ENCODE data around the gene SNHG17. TPM values are rescaled to one million over a fixed set of nuclear protein-coding genes. Genes with fewer than 3 reads are reported as not detected.
"Not testable (repeated sequence)": the region's sequence is repeated elsewhere in the genome, so short reads cannot be mapped to it uniquely, and the experiment has no call there.

The SNHG17 gene
- total RNA-seq, 1 donor from 2014 or later: 63.9 TPM

- no peak for DNase-seq (ENCODE audit: low spot score)
Observed at GRCh38 chr20:38447931-38448675, 13.0 kb upstream of the SNHG17 start.

- DNase-seq (ENCODE audit: low spot score): no peak
Observed at GRCh38 chr20:38447251-38447661, 12.1 kb upstream of the SNHG17 start.

- DNase-seq (ENCODE audit: low spot score): peak; percentile 97
Observed at GRCh38 chr20:38446441-38447209, 11.5 kb upstream of the SNHG17 start.

DNA sequence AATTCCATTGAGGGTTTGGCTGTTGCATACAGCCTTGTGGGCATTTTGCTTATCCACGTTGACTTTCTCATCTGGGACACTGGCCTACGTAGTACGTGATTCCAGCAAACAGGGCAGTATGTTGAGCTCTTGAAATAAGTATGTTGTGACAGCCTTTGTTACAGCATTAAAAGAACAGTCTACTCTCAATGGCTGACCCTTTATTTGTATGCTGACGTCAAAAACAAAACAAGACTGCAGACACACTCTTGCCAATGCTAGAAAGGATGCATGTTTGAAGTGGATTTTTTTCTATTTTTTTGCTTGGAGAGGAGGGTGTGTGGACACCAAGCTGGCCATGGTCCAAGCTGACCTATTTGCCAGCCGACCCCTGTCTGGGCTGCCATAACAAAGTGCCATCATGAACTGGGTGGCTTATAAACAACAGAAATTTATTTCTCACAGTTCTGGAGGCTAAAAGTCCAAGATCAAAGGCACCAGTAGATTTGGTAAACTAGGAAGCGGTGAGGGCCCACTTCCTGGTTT is 10.8 kb upstream of the SNHG17 start:
- DNase-seq (ENCODE audit: low spot score): no peak

DNA sequence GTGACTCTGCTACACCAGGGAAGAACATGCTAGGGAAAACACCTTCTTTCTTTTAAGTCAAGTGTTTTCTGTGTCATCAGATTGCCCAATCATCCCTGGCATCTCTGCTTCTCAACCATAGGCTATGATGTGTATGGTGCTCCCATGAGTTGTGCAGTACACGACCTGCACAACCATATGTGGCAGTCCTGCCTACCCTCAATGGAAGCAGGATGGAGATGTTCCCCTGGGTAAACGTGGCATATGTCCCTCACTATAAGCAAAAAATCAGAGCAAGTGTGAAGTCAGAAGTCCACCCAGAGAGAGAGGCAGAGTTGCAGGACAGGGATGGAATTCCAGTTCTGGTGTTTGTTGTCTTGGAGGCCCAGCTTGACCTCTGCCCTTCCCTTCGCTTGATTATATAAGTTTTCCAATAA is 10.3 kb upstream of the SNHG17 start:
- DNase-seq (ENCODE audit: low spot score): no peak

DNA sequence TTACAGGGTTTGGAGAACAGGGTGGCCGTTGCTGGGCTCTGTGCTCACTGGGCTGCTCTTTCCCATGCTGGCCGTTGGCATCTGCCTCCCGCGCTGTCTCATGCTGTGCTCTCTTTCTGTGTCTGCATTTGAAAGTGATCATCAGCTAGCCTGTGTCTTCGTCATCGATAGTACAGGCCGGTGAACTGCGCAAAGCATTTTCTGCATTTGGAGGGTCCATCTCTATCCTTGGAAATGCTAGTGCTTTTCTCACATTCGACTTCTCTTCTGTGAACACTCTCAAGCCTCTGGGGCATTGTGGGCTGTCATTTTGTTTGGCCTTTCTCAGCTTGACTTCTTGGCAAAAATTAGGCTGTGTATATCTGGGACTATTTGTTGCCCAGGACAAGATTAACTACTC is 6.8 kb upstream of the SNHG17 start:
- DNase-seq (ENCODE audit: low spot score): no peak

GRCh38 chr20:38441110-38441509 is 6.0 kb upstream of the SNHG17 start:
- DNase-seq (ENCODE audit: low spot score): not testable (repeated sequence)

GRCh38 chr20:38437796-38438195 is 2.7 kb upstream of the SNHG17 start:
- DNase-seq (ENCODE audit: low spot score): no peak

DNA sequence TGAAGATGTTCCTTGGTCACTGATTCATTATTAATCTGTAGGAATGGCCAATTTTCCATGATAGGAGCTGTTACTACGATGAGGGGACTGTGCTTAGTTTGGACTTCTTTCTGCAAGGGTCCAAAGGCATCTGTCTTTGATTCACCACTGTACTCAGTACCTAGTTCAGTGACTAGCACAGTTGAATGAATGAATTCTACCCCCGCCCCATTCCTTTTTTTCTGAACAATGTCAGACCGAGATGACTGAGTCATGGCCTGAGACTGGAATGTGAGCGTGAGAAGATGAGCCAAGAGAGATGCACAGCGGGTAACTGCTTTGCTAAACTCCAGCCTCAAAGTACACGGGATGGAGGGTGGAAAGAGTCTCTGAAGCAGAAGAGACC is 419 bp upstream of the SNHG17 start:
- DNase-seq (ENCODE audit: low spot score): no peak

DNA sequence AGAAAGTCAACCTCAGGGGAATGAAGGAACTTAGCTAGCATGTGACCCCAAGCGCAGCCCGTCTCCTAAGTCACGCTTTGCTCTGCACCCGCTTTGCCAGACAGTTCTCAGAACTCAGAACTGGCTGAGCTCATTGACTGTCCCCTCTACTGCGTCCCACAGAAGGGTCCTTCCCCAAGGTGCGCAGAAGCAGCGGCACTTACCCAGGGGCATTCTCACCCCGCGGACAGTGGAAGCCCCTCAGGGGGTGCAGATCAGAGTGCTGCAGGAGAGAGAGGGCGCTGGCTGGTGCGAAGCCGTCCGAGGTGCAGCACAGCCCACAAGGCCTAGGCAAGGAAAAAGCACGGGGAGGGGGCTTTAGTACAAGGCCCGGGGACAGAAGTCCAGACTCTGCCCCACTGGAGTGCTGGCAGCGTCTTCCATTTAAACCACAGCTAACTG is 807 bp downstream of the SNHG17 start:
- no peak for DNase-seq (ENCODE audit: low spot score)

- DNase-seq (ENCODE audit: low spot score): no peak
Observed at GRCh38 chr20:38433304-38433972, 1.7 kb downstream of the SNHG17 start.

DNA sequence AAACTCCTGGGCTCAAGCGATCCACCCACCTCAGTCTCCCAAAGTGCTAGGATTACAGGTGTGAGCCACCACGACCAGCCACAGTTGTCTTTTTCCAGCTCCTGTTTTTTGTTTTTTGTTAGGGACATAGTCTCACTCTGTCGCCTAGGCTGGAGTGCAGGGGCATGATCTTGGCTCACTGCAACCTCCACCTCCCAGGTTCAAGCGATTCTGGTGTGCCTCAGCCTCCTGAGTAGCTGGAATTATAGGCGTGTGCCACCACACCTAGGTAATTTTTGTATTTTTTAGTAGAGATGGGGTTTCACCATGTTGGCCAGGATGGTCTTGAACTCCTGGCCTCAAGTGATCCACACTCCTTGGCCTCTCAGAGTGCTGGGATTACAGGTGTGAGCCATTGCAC is 2.3 kb downstream of the SNHG17 start:
- DNase-seq (ENCODE audit: low spot score): not testable (repeated sequence)

GRCh38 chr20:38432292-38432691 is 2.8 kb downstream of the SNHG17 start:
- DNase-seq (ENCODE audit: low spot score): no peak

- no peak for DNase-seq (ENCODE audit: low spot score)
Observed at GRCh38 chr20:38430679-38431325, 4.3 kb downstream of the SNHG17 start.

- no peak for DNase-seq (ENCODE audit: low spot score)
Observed at GRCh38 chr20:38429301-38429700, 5.8 kb downstream of the SNHG17 start.

GRCh38 chr20:38428800-38429199 is 6.3 kb downstream of the SNHG17 start:
- no peak for DNase-seq (ENCODE audit: low spot score)

- no peak for DNase-seq (ENCODE audit: low spot score)
Observed at GRCh38 chr20:38427655-38428023, 7.5 kb downstream of the SNHG17 start.

- no peak for DNase-seq (ENCODE audit: low spot score)
Observed at GRCh38 chr20:38426006-38426897, 8.9 kb downstream of the SNHG17 start.

DNA sequence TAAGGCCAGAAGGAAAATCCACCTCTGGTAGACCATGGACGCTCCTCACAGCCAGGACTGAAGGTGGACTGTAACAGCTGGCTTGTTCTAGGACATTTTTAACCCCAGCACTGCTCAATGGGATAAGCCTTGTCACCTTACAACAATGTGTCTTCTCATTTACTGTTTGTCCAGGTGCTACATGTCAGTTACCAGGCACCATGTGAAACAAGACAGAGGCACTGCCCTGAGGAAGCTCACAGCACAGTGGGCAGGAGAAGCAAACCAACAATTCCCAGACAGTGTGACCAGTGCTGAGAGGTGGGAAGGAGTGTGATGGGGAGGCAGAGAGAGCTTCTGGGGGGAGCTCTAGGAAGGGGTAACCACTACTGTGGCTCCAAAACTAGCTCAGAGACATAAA is 10.7 kb downstream of the SNHG17 start:
- DNase-seq (ENCODE audit: low spot score): no peak

DNA sequence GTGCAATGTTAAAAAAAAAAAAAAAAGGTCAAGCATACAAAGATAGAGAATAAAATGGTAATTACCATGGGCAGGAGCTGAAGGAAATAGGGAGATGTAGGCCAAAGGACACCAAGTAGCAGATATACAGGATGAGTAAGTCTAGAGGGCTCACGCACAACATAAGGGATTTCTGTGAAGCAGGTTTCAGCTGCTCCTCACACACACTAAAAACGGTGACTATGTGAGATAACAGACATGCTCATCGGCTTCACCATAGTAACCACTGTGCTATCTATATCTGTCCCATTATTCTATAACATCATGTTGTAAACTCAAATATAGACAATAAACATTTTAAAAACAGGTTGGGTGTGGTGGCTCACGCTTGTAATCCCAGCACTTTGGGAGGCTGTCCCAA is 11.6 kb downstream of the SNHG17 start:
- DNase-seq (ENCODE audit: low spot score): no peak

Data from mesenteric fat pad (tissue), 1 donor.